HCT116 (cell line): Measurements from ENCODE around the gene AKT3. TPM values are rescaled to one million over a fixed set of nuclear protein-coding genes. Genes with fewer than 3 reads are reported as not detected.

Source experiments
- total RNA-seq: library from RNA; stranded (reverse); gene quantifications from one replicate; pipeline ENCODE4 v1.2.1, GENCODE V29; 2021; ENCODE audit not compliant: unreplicated experiment

Gene AKT3
- total RNA-seq, 1 experiment from 2014 or later: 0.49 TPM

Other genes starting within 250 kb of the AKT3 start
- gene ZBTB18, start 201.0 kb upstream of the AKT3 start, total RNA-seq: 1.8 TPM